ENCODE measurements around the gene SYNDIG1.

SYNDIG1 gene

DNA sequence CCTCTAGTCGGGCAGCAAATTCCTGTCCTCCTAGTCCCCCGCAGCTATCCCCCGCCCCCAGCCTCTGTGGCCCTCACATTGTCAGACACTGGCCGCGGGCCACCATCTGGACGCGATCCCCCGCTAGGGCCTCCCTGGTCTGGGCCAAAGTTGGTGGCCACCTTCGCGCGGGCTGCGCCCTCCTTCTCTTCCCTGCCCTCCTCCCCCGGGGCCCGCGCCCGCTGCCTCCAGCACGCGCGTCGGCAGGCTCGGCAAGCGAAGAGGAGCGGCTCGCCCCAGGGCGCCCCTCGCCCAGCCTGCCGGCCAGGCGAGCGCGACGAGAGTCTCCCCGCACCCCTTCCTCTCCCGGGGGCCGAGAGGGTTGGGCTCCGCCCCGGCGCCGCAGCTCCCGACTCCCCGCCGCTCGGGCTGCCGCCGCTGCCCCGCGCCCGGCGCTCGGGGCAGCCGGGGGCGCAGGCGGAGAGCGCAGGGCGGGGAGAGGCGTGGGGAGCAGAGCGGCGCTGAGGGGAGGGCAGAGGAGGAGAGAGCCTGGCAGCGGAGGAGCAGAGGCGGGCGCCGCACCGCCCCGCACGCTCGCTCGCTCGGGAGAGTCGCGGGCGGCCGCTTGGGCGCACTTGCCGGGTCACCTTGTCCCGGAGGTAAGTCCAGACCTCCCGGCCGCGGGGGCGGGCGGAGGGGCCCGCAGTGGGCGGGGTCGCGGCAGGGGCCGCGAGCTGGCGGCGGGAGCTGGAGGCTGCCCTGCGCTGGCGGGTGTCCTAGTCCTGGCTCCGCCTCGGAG lies at the start of gene SYNDIG1:
TSS of gene SYNDIG1 (plus strand) at position 514 of the 778 bp plus-strand sequence. CDS start 73,469 bp downstream, outside the sequence.
- DNase-seq = no peak

DNA sequence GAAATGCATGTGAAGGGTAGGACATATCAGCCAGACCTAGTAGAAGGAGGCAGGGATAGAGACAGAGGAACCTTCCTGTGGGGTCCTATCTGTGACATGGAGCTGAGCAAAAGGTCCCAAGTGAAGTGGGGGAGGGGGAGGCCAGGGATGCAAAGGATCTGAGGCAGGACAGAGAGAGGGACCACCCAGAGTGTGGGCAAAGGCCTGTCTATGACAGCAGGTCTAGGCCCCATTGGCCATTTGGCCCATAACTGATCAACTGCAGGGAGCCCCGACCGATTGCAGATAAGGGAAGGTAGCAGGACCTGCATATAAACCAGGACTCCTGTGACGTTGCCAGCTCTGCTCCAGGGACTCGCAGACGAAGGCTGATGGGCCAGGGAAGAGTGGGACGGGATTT lies 49.6 kb upstream of the SYNDIG1 start:
- DNase-seq = no peak

- no peak for DNase-seq
Measured at GRCh38 chr20:24420567-24420966, 48.9 kb upstream of the SYNDIG1 start.

GRCh38 chr20:24421071-24421470 lies 48.4 kb upstream of the SYNDIG1 start:
- no peak for DNase-seq

DNA sequence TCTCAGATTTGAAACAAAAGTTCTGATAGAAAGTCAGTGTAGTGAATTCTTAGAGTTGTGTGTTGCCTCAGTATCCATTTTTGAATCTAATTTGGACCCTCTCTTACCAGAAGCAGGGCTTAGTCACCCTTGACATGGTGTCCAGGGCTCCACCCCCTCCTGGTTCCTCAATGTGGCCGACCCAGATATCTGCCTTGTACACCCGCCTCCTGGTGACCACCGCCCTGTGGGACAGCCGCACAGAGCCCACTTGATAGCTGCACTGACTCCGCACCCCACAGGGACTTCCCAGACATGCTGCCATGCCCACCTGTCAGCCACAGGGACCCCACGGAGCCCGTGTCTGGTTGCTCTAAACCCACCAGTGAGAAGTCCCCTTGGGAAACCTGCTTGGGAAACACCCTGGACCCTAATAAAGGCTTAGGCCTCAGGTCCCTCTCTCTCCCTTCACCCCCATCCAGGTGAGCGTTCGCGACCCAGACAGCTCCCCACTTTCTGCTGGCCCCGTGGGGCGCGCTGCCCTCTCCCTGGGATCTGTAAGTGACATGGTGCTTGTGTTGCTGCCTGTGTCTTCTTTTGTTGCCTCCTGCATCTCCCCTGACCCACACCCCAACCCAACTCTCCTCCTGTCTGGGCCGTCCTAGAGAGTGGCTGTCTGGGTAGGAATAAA lies 47.2 kb upstream of the SYNDIG1 start:
- no peak for DNase-seq

GRCh38 chr20:24423390-24424313 lies 45.8 kb upstream of the SYNDIG1 start:
- DNase-seq = no peak

- no peak for DNase-seq
Measured at GRCh38 chr20:24425523-24426135, 43.8 kb upstream of the SYNDIG1 start.

DNA sequence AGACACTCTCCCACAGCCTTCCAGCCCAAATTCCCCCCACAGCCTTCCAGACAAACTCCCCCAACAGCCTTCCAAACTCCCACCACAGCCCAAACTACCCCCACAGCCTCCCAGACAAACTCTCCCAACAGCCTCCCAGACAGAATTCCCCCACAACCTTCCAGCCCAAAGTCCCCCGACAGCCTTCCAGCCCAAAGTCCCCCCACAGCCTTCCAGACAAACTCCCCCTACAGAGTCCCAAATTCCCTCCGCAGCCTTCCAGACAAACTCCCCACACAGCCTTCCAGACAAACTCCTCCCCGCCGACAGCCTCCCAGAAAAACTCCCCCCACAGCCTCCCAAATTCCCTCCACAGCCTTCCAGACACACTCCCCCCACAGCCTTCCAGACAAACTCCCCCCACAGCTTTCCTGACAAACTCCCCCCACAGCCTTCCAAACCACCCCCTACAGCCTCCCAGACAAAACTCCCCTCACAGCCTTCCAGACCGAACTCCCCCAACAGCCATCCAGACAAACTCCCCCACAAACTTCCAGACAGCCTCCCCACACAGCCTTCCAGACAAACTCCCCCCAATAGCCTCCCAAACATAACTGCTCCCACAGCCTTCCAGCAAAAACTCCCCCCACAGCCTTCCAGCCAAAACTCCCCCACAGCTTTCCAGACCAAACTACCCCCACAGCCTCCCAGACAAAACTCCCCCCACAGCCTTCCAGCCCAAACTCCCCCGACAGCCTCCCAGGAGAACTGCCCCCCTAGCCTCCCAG lies 38.0 kb upstream of the SYNDIG1 start:
- no peak for DNase-seq

DNA sequence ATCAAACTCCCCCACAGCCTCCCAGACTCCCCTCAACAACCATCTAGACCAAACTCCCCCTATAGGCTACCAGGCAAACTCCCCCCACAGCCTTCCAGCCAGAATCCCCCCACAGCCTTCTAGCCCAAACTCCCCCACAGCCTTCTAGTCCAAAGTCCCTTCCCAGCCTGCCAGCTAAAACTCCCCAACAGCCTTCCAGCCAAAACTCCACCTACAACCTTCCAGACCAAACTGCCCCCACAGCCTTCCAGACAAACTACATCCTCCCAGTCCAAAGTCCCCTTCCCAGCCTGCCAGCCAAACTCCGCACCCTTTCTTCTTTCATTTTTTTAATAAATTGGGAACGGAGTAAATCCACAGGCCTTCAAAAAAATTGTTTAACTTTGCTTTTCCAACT lies 37.4 kb upstream of the SYNDIG1 start:
- DNase-seq = no peak

DNA sequence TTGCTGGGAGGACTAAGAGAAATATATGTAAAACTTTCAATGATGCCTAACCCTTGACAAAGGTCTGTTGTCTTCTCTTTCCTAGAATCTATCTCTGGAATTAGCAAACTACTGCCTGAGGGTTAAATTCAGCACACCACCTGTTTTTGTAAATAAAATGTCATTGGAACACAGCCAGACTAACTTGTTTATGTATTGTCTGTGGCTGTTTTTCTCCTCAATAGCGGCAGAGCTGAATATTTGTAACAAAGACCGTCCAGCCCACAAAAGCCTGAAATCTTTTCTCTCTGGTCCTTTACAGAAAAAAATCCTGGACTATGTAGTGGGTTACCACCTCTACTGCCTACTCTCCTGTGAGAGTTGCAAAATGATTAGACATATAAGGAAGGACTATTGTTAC lies 33.3 kb upstream of the SYNDIG1 start:
- DNase-seq = no peak

DNA sequence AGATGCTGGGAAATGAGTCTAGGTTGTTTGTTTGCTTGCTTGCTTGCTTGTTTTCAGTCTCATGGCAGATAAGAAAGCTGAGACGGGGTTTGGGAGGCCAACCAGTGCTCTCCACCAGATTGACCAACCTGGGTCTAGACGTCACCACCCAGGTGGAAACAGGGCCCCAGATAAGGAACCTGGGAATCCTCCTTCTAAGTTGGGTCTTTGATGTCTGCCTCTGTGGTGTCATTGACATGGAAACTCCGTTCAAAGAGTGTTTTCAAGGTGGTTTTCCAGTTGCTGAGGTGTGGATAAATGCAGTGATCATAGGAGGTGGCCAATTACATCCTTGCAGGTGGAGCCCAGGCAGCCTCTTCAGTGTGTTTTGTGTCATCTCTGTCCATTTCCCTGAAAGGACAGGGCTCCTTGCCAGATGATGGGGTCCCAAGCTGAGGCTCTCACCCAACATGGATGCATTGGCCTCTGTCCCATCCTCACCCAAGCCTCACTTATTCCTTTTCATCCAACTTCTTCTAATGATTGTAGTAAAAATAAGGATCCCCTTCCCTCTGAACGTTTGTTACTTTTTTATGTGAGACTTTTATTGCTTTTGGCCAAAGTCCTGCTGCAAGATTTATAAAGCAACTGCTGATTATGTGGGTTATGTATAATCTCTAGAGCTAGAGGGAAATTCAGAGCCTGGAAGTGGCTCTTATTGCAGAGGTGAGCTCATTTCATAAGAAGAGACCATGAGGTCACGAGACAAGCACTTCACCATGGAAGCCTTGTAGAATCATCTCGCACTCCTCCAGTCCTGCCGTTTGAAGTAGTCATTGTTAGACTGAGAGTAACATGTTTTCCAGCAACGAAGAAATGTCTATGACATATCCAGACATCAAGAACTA lies 32.0 kb upstream of the SYNDIG1 start:
- DNase-seq = no peak

GRCh38 chr20:24438331-24438730 lies 31.1 kb upstream of the SYNDIG1 start:
- DNase-seq = no peak

DNA sequence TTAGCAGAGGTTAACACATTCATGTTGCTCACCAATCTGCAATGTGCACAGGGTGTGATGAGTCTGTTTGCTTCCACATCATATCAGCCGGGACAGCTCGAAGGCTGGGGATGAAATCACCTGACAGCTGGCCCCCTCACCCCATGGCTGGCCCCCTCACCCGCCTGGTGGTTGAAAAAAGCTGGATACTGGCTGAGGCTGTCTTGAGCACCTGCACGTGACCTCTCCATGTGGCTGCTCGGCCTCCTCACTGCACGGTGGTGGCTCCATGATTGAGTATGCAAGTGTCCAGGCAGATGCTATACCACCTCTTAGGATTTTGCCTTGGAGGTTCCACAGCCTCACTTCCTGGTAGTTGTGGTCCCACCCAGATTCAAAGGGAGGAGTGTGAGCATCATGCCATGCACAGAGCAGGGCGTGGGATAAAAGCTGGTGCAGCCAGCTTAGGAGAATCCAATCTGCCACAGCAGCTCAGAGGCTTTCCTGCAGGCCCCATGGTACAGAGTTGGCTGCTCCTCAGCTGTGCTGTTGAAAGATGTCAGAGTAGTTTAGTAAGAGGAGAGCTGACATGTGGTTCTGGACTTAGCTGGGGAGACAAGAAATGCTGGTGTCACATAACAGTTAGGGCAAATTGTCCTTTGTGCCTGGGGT lies 29.6 kb upstream of the SYNDIG1 start:
- no peak for DNase-seq

DNA sequence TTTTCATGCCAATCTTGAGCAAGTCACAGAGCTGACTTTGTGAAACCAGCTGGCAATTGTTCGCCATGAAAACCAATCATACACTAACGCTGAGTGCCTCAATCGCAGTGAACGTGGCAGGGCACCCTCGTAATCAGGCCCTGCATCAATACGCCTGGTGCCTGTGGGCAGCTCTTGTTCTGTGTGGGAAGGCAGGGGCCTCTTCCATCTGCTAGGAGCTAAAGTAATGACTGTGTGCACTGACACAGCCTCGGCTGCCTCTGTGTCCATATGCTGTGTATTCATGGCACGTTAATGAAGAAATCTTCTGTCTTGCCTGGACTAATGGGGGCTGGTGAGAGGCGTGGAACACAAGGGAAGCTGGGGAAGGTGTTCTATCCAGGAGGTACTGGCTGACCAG lies 27.8 kb upstream of the SYNDIG1 start:
- DNase-seq = no peak

DNA sequence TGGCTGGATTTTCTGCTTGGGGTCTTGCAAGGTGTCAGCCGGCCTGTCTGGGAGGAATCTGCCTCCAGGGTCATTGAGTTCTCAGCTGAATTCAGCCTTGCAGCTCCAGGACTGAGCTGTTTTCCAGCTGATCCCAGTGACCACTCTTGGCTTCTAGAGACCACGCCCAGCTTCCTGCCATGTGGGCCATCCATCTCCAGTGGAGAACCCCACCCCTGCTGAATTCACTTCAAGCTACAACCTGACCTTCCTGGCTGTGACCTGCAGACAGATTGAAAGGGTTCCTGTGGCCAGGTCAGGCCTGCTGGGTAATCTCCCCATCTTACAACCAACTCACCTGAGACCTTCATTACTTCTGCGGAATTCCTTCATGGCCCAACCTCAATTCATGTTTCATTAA lies 26.5 kb upstream of the SYNDIG1 start:
- no peak for DNase-seq

GRCh38 chr20:24443436-24443835 lies 26.0 kb upstream of the SYNDIG1 start:
- DNase-seq = no peak

GRCh38 chr20:24444526-24445190 lies 24.8 kb upstream of the SYNDIG1 start:
- DNase-seq = no peak

DNA sequence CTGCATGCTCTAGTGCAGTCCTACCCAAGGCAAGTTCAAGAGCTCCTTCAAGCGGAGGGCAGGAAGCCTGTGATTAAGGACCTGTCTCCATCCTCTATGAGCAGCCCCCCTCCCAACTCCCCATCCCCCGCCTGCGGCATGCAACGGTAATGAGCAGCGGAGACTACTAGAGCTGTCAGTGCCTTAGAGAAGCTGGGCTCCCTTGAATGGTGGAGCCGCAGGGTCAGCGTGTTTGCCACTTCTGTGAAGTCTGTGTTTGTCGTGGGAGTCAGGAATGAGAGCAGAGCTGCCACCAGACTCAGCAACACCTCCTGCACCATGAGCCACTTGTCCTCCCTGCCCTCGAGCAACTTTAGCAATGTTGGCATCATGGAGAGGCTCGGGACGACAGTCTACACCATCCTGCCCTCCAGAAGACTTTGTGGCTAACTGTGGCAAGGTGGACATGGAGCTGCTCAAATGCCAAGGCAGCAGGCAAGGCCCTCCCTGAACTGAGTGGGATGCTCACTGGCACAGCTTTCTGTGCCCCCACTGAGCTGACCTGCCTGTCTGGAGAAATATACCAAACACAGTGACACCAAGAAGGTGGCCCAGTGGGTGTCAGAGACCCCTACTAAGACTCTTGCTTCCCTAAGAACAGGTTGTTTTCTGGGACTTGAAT lies 23.8 kb upstream of the SYNDIG1 start:
- DNase-seq = no peak

GRCh38 chr20:24446811-24447210 lies 22.6 kb upstream of the SYNDIG1 start:
- no peak for DNase-seq

Data from CD4-positive, alpha-beta T cell treated with Interferon gamma for 1 hour (primary cell).